Myocyte (in vitro differentiated cells): ENCODE results near the gene SFN. TPM values are rescaled to one million over a fixed set of nuclear protein-coding genes. Genes with fewer than 3 reads are reported as not detected.

ENCODE experiments used
- DNase-seq: peaks from one replicate; pipeline ENCODE4 v3.0.0-alpha.2; 2012; ENCODE audit warnings: low read depth
- total RNA-seq: library from RNA; depleted of rRNA; stranded (reverse); fragments of >200 nt; gene quantifications from 2 replicates; pipeline ENCODE4 v1.2.3, GENCODE V29; 2014

Gene SFN
- total RNA-seq, 1 donor from 2014 or later: not detected

GRCh38 chr1:26910343-26911160, 47.6 kb downstream of the SFN start:
- no peak for DNase-seq

- no peak for DNase-seq
Measured at GRCh38 chr1:26911399-26912146, 48.6 kb downstream of the SFN start.

- no peak for DNase-seq
Measured at GRCh38 chr1:26912147-26912490, 49.2 kb downstream of the SFN start.

- no peak for DNase-seq
Measured at GRCh38 chr1:26913389-26913753, 50.4 kb downstream of the SFN start.

Other genes starting within 250 kb of the SFN start
- gene ARID1A, start 167.1 kb upstream of the SFN start, total RNA-seq: 12.0 and 18.2 TPM in 2 replicates
- 18.0 and 18.6 TPM in 2 replicates for gene PIGV, start 75.2 kb upstream of the SFN start, total RNA-seq
- gene ZDHHC18, start 36.5 kb upstream of the SFN start, total RNA-seq: 11.8 and 11.9 TPM in 2 replicates
- gene GPN2, start 27.1 kb downstream of the SFN start, total RNA-seq: 12.0 and 14.2 TPM in 2 replicates
- gene GPATCH3, start 37.3 kb downstream of the SFN start, total RNA-seq: 6.3 and 6.5 TPM in 2 replicates
- not detected in 2 replicates for gene NR0B2, start 50.8 kb downstream of the SFN start, total RNA-seq
- 35.7 and 43.0 TPM in 2 replicates for gene NUDC, start 58.6 kb downstream of the SFN start, total RNA-seq
- not detected in 2 replicates for gene KDF1, start 97.3 kb downstream of the SFN start, total RNA-seq
- 4.7 and 5.4 TPM in 2 replicates for gene TRNP1, start 130.5 kb downstream of the SFN start, total RNA-seq
- gene TENT5B, start 149.7 kb downstream of the SFN start, total RNA-seq: 0.94 and 5.2 TPM in 2 replicates